ENCODE data around the gene SFSWAP.
"Not testable (repeated sequence)": the region's sequence is repeated elsewhere in the genome, so short reads cannot be mapped to it uniquely, and the experiment has no call there.

The SFSWAP gene

DNA sequence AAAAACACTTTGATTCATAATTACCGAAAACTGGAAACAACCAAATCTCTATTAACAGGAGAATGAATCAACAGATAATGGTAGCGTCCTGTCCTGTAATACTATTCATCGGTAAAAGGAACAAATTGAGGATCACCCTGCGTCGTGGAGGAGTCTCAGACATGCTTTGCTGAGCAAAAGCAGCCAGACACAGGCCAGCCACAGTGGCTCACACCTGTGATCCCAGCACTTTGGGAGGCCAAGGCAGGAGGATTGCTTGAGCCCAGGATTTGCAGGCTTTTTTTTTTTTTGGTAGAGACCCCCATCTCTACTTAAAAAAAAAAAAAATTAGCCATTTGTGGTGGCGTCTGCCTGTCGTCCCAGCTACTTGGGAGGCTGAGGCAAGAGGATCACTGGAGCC is 83.2 kb downstream of the SFSWAP start:
- no peak for DNase-seq

DNA sequence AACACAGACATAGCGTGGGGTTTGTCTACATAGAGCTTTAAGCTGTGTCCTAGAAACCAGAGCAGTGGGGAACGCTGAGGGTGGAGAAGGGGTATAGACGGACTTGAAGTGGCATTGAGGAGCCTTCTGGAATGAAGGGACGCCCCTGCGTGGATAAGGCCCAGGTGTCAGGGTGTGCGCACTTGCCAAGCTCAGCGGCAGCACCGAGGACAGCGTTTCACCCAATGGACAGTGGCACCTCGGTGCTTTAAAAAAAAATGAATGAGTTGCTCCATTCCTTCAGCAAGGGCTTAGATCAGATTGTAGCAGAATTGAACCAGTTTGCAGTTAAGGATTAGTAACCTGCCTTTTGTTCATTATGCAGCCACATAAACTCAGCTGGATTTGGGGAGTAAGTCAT is 83.7 kb downstream of the SFSWAP start:
- no peak for DNase-seq

DNA sequence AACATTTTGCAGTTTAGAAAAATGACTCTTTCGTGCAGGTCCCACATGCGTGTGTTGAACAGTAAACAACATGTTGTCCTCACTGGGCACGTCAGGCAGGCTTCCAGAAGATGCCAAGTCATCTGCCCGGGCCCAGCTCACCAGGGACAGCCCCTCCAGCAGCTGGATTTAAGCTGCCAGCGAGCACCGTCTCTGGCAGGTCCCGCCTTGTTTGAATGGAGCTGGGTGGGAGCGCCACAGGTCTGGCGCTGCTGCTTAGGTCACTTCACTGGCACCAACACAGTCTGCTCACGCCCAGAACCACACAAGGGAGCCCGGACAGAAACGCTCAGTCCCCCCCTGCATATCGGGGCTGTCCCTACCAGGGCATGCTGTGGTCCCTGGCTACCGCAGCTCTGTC is 84.2 kb downstream of the SFSWAP start:
- no peak for DNase-seq

DNA sequence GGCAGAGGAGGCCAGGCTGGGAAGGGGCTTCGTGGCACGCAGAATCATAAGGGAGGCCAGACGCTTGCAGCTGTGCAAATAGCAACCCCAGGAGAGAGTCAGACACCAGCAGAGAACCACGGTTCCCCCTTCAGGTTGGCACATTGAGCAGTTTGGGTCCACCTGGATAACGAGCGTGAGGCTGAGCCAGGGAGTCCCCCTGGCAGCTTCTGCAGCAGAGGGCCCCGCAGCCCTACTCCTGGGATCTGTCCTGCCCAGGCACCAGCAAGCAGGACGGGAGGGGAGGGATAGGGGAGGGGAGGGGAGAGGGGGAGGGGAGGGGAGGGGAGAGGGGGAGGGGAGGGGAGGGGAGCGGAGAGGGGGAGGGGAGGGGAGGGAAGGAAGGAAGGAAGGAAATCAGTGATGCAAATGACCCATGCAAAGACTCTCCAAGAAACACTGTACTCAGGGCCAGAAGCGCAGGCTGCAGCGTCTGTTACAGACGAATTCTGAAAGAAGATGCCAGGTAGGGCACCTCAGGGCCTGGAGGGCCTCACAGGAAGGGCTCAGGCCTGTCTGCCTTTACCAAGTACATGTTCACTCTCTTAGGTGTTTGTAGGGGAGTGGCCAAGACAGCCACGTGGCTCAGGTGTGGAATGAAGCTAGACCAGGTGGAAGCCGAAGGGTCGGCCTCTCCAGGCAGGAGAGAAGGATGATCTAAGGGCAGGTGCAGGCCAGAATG is 85.0 kb downstream of the SFSWAP start:
- DNase-seq = no peak

DNA sequence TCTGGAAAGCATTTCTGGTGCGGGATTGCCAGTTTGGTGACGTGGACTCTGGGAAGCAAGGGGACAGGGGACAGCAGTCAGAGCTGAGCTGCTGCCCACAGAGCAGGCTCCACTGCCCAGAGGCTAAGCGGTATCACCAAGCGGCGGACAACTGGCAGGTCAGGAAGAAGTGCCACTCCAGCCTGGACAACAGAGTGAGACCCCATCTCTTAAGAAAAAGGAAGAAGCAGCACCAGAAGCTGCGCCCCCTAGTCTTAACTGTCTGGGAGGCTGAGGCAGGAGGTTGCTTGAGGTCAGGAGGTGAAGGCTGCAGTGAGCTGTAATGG is 85.5 kb downstream of the SFSWAP start:
- no peak for DNase-seq

DNA sequence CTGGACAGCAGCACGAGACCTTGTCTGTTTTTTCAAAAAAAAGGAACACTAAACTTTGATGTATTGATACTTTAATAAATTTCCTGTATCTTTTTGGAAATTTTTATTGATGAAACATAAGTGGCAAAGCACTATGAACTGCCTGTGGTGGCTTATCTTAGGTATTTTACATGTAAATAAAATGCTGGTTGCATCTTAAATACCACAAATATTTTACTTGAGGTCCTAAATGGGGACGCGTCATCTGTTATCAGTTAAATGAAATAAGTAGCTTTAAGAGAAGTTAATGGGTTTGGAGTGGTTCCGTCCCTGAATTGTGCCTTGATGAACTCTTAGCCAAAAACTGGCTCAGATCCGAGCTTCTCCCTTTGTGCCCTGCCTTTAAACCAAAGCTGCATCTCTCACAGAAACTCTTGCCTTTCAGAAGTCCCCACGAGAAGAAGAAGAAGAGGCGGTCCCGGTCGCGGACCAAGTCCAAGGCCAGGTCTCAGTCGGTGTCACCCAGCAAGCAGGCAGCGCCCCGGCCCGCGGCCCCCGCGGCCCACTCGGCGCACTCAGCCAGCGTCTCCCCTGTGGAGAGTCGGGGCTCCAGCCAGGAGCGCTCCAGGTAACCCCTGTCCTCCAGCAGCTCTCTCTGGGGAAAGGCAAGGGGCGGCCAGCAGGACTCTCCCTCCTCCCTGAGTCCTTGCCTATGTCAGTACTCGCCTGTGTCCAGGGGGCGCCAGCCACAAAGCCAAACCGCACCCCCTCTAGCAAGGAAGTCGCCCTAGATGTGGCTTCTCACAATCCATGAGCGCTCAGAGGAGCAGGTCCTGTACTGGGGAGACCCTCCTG is 86.1 kb downstream of the SFSWAP start:
- DNase-seq = no peak

DNA sequence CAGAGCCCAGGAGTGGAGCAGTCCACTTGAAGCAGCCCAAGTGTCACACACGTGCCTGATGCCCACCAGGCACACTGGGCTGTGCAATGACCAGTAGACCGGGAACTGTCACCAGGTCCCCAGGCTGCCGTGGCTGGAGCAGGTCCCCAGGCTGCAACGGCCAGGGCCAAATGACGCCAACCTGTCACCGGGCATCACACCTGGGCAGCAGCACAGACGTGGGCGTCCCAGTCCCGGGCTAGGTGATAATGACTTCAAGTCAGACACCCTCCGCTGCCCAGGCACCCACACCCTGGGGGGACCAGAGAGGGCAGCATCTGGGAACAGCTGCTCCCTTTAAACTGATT is 86.7 kb downstream of the SFSWAP start:
- DNase-seq = no peak

DNA sequence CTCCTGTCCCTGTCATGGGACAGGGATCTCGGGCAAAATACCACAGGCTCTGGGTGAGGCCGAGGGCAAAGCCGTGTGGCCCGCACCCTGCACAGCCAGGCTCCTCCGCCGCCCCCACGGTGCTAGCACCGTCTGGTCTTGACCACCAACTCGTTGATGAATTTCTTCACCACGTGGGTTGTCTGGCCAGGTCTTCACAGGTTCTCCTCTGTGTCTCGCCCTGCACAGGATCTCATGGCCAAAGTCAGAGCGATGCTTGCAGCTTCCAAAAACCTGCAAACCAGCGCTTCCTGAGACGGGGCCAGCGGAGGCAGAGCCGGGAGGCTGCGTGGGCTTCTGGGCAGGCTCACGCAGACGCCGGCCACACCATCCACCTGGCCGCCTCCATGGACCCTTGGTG is 88.3 kb downstream of the SFSWAP start:
- DNase-seq = no peak

DNA sequence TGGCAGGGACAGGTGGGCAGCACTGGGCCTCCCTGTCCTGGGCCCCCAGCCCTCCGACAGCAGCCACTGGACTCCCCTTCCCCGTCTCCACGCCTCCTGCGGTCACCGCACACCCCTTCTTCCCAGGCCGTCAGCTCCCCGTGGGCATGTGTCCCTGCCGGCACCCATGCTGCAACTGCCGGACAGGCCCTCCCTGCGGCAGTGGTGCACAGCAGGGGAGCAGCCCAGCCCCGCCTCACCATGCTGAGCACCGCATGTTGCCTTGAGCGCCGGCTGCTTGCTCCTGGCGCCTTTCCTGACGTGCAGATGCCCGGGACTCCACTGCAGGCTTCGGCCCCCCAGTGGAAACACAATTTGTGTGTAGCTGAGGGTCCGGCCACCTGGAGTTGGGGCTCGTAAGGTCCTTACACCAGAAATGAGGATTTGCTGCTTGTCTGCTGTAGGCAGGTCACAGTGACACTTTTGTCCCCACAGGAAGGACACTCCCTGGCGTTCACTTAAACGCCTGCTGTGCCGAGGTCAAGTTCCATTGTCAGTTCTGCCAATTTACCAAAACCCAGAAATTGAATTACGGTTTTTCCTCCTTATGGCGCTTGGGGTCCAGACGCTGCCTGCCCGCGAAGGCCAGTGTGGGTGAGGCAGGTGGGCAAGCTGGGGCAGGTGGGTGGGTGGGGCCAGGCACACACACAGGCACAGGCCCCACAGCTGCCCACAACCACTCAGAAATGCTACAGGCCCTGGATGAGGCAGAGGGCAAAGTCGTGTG is 89.1 kb downstream of the SFSWAP start:
- no peak for DNase-seq

DNA sequence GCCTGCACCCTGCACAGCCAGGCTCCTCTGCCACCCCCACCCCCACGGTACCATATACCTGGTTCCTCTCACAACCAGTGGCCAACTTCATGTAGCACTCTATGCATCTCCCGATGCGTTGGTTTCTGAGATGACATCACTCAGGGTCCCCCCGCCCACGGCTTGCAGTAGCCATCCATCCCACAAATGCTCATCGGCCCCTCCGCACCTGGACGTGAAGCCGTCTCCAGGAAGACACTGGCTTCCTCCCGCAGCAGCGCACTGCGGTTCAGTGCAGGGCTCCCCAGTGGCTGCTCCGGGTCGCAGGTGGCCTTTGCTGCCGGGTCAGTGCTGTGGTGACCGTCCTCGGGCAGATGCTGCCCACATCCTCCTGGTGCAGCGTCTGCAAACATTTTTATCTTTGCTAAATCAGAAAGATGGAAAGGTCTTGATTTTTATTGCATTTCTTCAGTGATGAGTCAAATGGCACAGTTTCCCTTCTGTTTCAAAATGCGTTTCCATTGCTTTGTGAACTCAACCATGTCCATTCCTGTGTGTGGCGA is 89.8 kb downstream of the SFSWAP start:
- no peak for DNase-seq

DNA sequence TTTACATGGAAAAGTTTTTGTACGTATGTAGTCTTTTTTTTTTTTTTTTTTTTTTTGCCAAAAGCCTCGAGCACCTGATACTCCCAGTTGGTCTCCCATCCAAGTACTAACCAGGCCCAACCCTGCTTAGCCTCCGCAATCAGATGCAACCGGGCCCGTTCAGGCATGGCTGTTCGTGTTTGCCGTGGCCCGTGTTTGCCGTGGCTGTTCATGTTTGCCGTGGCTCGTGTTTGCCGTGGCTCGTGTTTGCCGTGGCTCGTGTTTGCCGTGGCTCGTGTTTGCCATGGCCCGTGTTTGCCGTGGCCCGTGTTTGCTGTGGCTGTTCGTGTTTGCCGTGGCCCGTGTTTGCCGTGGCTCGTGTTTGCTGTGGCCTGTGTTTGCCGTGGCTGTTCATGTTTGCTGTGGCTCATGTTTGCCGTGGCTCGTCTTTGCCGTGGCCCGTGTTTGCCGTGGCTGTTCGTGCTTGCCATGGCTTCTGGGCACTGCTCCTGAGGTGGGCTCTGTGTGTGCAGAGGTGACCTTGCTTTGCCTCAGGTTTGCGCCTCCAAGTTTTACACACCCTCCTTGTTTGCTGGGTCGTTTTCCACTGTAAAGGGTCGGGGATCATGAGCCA is 90.5 kb downstream of the SFSWAP start:
- no peak for DNase-seq

DNA sequence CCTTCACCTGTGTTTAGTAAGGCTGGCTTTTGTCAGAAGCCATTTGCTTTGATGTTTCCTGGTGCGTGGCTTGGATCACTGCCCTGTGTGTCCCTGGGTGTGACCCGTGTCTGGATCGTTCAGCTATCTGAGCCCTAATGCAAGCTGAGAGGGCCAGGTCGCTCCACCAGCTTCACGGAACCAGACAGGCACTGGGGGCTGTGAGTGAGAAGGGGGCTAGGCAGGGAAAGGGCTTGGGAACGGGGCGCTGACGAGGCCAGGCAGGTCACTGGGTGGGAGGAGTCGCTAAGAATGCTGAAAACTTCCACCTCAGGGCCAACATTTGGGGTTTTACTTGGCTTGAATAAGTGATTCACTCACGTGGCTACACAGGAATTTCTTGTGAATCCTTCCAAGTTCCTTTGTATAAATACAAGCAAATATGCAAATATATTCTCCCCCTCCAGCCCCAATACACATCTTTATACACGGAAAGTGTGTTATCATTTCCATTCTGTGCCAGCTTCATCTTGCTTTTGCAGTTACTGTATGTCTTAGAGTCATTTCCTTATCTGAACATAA is 93.2 kb downstream of the SFSWAP start:
- DNase-seq = no peak

DNA sequence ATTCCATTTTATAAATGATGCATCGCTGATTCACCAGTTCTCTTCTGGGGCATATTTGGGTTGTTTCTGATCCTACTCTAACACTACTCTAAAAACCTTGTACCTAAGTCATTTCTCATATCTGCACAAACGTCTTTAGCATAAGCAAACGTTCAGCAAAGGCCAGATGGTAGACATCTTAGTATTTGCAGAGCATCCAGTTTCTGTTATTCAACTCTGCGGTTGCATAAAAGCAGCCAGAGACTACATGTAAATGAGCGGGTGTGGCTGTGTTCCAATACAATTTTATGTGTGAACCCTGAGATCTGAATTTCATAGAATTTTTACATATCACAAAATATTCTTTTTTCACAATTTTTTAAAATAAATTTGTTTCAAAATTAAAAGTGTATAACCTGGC is 94.5 kb downstream of the SFSWAP start:
- no peak for DNase-seq

DNA sequence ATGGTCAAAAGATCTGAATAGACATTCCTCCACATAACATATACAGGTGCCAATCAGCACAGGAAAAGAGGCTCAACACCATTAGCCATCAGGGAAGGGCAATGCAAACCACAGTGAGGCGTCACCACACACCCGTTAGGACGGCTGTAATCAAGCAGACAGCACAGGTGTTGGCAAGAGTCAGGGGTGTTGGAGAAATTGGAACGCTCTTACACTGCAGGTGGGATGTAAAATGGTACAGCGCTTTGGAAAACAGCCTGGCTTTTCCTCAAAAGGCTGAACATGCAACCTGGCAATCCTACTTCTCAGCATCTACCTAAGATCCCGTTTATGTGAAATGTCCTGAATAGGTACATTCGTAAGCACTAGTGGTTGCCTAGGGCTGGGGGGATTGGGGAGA is 95.8 kb downstream of the SFSWAP start:
- DNase-seq = no peak

DNA sequence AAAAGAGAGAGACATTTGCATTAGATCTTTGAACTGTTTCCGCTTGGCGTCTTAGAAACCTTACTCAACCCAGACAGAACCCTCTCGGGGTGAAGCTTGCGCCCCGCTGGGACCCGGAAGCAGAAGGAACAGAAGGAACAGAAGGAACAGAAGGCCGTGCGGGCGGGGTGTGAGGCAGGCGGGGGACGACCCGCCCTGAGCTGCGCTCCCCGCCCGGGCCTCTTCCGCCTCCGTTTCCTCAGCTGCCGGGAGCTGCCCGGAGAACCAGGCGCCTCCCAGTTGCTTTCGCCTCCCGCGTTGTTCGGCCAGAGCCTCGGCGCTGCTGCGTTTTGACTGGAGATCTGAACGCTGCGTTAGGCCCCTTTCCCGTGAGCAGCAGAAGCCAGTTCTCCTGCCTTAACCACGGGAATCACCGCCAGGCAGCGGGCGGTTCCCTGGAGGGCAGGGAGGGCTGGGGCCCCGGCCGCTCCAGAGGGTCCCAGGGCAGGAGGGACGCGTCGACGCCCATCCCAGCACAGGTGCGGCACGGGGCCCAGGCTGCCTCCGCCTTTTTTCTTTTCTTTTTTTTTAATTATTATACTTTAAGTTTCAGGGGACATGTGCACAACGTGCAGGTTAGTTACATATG is 98.0 kb downstream of the SFSWAP start:
- DNase-seq = no peak

DNA sequence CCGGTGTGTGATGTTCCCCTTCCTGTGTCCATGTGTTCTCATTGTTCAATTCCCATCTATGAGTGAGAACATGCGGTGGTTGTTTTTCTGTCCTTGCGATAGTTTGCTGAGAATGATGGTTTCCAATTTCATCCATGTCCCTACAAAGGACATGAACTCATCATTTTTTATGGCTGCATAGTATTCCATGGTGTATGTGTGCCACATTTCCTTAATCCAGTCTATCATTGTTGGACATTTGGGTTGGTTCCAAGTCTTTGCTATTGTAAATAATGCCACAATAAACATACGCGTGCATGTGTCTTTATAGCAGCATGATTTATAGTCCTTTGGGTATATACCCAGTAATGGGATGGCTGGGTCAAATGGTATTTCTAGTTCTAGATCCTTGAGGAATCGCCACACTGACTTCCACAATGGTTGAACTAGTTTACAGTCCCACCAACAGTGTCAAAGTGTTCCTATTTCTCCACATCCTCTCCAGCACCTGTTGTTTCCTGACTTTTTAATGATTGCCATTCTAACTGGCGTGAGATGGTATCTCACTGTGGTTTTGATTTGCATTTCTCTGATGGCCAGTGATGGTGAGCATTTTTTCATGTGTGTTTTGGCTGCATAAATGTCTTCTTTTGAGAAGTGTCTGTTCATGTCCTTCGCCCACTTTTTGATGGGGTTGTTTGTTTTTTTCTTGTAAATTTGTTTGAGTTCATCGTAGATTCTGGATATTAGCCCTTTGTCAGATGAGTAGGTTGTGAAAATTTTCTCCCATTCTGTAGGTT is 98.8 kb downstream of the SFSWAP start:
- not testable (repeated sequence) for DNase-seq

DNA sequence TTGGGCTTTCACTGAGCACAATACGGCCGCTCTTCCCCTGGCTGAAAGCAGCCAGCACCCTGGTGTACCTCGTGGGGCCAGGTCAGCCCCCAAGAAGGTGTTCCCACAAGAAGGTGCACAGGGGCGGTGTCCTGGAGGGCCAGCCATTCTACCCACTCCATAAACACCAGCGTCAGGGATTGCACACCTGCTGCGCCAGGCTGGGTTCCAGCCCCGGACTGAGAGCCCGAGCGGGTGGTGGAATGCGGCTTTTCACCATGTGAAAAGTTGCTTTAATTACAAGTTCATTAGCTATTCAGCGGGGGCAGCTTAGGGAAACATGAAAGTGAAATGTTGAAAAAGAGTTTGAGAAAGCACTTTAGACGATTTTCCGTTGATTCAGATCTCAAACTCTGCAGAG is 99.8 kb downstream of the SFSWAP start:
- DNase-seq = no peak

DNA sequence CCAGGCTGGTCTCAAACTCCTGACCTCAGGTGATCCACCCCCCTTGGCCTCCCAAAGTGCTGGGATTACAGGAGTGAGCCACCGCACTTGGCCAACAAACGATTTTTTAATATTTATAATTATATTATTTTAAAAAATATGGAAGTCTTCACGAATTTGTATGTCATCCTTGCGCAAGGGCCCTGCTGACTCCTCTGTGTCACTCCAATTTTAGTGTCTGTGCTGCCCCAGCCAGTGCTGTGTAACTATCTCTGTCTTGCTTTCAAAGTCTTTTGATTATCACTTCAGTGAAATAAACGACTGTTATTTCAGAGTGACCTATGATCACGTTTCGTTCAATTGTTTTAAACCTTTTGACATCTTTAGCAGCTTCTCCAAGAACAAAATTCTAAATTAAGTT is 104.2 kb downstream of the SFSWAP start:
- DNase-seq = no peak

DNA sequence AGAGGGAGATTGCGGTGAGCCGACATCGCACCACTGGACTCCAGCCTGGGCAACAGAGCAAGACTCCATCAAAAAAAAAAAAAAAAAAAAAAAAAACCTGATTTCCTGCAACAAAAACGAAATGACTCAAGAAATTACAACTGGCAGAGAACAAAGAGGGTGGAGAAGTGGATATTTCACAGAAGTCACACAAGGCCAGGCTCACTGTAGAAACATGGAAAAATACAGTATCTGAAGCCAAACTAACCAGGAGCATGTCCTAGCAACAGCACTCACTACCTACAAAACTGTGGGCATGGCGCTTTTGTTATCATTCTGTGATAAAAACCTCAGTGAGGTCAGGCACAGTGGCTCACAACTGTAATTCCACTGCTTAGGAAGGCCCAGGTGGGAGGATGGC is 105.6 kb downstream of the SFSWAP start:
- DNase-seq = no peak

DNA sequence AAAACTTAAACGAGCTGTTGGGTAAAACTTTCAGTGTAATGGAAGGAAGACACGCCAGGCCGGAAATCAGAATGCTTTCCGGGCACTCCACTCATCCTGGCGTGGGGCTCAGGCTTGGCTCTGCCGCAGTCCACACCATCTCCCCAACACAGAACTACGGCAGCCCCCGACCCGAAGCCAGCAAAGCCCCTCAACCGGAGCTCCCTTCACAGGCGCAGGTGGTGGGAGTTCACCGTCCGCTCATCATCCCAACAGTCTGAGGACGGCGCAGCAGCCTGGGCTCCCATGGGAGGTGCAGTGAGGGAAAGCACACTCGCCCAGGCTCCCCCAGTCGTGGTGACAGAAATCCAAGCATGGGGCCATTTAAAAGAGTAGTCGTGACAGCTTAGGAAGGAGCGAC is 106.4 kb downstream of the SFSWAP start:
- DNase-seq = no peak

DNA sequence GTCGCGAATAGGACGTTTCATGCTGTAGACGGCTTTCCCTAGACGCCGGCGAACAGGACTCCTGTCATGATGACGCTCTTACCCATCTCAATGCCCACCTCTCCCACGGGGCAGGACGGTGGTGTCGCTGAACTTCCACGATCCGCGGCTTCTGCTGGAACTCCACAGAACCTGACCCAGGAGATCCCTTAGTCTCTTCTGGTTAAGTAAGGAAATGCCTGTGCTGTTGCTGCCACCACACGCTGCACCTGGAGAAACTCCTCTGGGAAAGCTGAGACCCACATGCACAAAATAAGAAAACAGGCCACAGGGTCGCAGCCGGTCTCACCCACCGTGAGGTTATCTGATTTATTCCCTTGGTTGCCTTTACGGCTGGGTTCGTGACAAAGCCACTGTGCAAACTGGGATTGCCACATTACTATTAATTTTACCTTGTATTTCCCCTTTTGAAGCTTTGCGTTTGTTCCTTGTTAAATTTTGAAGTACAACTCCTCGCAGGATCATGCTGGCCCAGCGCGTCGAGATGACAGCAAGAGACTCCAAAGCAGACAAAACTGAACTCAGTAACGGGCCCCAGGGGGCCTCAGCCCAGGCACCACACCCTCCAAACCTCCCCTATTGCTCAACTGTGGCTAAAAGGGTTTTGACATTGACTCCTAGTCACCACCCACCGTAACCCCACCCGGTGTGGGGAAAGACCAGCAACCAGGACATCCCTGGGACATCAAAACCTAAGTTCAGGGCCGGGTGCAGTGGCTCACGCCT is 108.1 kb downstream of the SFSWAP start:
- no peak for DNase-seq
